Measurements from ENCODE around the gene TASL.

GRCh38 chrX:30612250-30612655 lies 34.7 kb upstream of the TASL start:
- TF ChIP-seq USF1 (IDR thresholded peaks at IDR 0.05; ENCODE audit: borderline replicate concordance, low read depth) (no peak), SIN3A (IDR thresholded peaks at IDR 0.05; ENCODE audit: borderline replicate concordance, low read depth, low read length) (no peak), TAF1 (IDR thresholded peaks at IDR 0.05; ENCODE audit: borderline replicate concordance, low read depth, low read length) (no peak), EZH2phosphoT487 (IDR thresholded peaks at IDR 0.05; ENCODE audit: borderline replicate concordance, low read depth) (no peak)
- TF ChIP-seq, protein P1, sequence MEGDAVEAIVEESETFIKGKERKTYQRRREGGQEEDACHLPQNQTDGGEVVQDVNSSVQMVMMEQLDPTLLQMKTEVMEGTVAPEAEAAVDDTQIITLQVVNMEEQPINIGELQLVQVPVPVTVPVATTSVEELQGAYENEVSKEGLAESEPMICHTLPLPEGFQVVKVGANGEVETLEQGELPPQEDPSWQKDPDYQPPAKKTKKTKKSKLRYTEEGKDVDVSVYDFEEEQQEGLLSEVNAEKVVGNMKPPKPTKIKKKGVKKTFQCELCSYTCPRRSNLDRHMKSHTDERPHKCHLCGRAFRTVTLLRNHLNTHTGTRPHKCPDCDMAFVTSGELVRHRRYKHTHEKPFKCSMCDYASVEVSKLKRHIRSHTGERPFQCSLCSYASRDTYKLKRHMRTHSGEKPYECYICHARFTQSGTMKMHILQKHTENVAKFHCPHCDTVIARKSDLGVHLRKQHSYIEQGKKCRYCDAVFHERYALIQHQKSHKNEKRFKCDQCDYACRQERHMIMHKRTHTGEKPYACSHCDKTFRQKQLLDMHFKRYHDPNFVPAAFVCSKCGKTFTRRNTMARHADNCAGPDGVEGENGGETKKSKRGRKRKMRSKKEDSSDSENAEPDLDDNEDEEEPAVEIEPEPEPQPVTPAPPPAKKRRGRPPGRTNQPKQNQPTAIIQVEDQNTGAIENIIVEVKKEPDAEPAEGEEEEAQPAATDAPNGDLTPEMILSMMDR (IDR thresholded peaks at IDR 0.05): no peak
- TF ChIP-seq, protein P2, sequence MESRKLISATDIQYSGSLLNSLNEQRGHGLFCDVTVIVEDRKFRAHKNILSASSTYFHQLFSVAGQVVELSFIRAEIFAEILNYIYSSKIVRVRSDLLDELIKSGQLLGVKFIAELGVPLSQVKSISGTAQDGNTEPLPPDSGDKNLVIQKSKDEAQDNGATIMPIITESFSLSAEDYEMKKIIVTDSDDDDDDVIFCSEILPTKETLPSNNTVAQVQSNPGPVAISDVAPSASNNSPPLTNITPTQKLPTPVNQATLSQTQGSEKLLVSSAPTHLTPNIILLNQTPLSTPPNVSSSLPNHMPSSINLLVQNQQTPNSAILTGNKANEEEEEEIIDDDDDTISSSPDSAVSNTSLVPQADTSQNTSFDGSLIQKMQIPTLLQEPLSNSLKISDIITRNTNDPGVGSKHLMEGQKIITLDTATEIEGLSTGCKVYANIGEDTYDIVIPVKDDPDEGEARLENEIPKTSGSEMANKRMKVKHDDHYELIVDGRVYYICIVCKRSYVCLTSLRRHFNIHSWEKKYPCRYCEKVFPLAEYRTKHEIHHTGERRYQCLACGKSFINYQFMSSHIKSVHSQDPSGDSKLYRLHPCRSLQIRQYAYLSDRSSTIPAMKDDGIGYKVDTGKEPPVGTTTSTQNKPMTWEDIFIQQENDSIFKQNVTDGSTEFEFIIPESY (IDR thresholded peaks at IDR 0.05; ENCODE audit: borderline replicate concordance, low read depth): no peak
